Left colon (tissue), 2 donors: Measurements from ENCODE around the gene LMOD1. TPM values are rescaled to one million over a fixed set of nuclear protein-coding genes. Genes with fewer than 3 reads are reported as not detected.

Source experiments
- ATAC-seq: fragments of 200-7000 bp; cut with Tn5 transposase; one replicate; pipeline ENCODE4 v1.9.1; 2020; ENCODE audit warnings: mild to moderate bottlenecking, moderate library complexity
- DNase-seq, 2 donors: peaks; one replicate each; pipeline ENCODE4 v3.0.0-alpha.2; 2020
- intact Hi-C, 2 donors: fragments of 100-400 bp; cut with DNase I in 1 of 2; cut with micrococcal nuclease in 1 of 2; formaldehyde crosslinking; loops; one replicate each; pipeline versions ENCODE4 v1.11.2 to v1.14.0; 2022; cut with DNase I, micrococcal nuclease
- microRNA-seq, 2 donors: library from miRNA; unstranded; fragments of <30 nt; microRNA quantifications; one replicate each; pipeline versions ENCODE4 v1.1.0 to v1.2.0, GENCODE V29; 2020
- total RNA-seq, 2 donors: library from RNA; stranded (reverse); fragmentation: NEBNext Ultra II Directional; extraction: Animal tissue kit (Norgen Biotek cat#: 25700); gene quantifications; one replicate each; pipeline ENCODE4 v1.2.1, GENCODE V29; 2021
- donor health status: DM: no; HTN: no; CAD: no.
- donor health status: DM: yes; HTN: yes; CAD: no.

Gene LMOD1
- total RNA-seq, 2 donors from 2014 or later, result 9.4 to 58.4 TPM

- DNase-seq, result no peak
- intact Hi-C loops, result no loop called here
- no peak for ATAC-seq
Measured at GRCh38 chr1:201847150-201847549, 99.2 kb downstream of the LMOD1 start.

Small RNAs within 50 kb of the gene (microRNA-seq; reads per million reads assigned to microRNA genes)
- gene MIR6739, result 0 reads per million in 2 donors

Other genes with a start within 250 kb of the LMOD1 start
- 10 to 100 TPM; 22.0 to 24.3 TPM for gene IPO9, start 117.4 kb downstream of the LMOD1 start, total RNA-seq
- 1 to 10 TPM; 1.7 to 2.6 TPM for gene SHISA4, start 57.6 kb downstream of the LMOD1 start, total RNA-seq
- gene TIMM17A, start 9.0 kb upstream of the LMOD1 start, total RNA-seq, result 10 to 100 TPM; 53.1 to 60.1 TPM
- gene RNPEP, start 36.1 kb upstream of the LMOD1 start, total RNA-seq, result 100 to 1,000 TPM; 124 to 139 TPM
- 1,000 to 10,000 TPM; 1,089 to 1,608 TPM for gene ELF3, start 64.0 kb upstream of the LMOD1 start, total RNA-seq
- gene GPR37L1, start 176.4 kb upstream of the LMOD1 start, total RNA-seq, result 1 to 10 TPM in 1 of 2 donors, under 1 TPM in 1; 0.76 to 2.1 TPM
- 10 to 100 TPM; 45.4 to 49.2 TPM for gene ARL8A, start 198.2 kb upstream of the LMOD1 start, total RNA-seq
- 1 to 10 TPM; 1.8 to 4.7 TPM for gene PTPN7, start 214.1 kb upstream of the LMOD1 start, total RNA-seq
- 1 to 10 TPM; 1.1 to 1.9 TPM for gene LGR6, start 247.3 kb upstream of the LMOD1 start, total RNA-seq